ENCODE measurements around the gene PILRA. TPM values are rescaled to one million over a fixed set of nuclear protein-coding genes. Genes with fewer than 3 reads are reported as not detected.

PILRA gene
- total and polyA plus RNA-seq, 2 experiments from 2014 or later, result 0.38 to 5.3 TPM

DNA sequence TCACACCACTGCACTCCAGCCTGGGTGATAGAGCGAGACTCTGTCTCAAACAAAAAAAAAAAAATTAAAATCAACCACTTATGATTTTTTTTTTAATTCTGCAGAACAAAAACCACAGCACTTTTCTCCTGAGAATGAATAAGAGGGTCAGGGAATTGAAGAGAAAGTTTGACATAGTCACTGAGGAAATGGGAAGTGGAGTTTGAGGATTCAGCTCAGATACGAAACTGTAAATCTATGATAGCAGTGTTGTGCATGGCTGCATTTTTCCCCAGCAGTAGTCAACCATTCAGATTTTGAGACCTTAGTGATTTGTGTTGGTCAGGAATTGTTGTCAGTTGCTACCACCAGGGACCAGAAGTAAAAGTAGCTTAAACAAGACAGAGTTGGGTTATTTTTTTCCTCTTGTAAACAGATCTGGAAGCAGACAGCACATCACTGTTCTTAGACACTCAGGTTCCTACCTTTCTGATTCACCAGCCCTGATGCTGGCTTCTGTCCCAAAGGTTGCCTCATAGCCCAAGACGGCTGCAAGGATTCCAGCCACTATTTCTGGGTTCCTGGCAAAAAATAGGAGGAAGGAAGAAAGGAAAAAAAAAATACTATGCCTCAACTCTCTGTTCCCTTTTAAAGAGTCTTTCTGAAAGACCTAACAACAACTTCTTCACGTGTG is 20.1 kb downstream of the PILRA start (continued):
- TF ChIP-seq, protein P1, sequence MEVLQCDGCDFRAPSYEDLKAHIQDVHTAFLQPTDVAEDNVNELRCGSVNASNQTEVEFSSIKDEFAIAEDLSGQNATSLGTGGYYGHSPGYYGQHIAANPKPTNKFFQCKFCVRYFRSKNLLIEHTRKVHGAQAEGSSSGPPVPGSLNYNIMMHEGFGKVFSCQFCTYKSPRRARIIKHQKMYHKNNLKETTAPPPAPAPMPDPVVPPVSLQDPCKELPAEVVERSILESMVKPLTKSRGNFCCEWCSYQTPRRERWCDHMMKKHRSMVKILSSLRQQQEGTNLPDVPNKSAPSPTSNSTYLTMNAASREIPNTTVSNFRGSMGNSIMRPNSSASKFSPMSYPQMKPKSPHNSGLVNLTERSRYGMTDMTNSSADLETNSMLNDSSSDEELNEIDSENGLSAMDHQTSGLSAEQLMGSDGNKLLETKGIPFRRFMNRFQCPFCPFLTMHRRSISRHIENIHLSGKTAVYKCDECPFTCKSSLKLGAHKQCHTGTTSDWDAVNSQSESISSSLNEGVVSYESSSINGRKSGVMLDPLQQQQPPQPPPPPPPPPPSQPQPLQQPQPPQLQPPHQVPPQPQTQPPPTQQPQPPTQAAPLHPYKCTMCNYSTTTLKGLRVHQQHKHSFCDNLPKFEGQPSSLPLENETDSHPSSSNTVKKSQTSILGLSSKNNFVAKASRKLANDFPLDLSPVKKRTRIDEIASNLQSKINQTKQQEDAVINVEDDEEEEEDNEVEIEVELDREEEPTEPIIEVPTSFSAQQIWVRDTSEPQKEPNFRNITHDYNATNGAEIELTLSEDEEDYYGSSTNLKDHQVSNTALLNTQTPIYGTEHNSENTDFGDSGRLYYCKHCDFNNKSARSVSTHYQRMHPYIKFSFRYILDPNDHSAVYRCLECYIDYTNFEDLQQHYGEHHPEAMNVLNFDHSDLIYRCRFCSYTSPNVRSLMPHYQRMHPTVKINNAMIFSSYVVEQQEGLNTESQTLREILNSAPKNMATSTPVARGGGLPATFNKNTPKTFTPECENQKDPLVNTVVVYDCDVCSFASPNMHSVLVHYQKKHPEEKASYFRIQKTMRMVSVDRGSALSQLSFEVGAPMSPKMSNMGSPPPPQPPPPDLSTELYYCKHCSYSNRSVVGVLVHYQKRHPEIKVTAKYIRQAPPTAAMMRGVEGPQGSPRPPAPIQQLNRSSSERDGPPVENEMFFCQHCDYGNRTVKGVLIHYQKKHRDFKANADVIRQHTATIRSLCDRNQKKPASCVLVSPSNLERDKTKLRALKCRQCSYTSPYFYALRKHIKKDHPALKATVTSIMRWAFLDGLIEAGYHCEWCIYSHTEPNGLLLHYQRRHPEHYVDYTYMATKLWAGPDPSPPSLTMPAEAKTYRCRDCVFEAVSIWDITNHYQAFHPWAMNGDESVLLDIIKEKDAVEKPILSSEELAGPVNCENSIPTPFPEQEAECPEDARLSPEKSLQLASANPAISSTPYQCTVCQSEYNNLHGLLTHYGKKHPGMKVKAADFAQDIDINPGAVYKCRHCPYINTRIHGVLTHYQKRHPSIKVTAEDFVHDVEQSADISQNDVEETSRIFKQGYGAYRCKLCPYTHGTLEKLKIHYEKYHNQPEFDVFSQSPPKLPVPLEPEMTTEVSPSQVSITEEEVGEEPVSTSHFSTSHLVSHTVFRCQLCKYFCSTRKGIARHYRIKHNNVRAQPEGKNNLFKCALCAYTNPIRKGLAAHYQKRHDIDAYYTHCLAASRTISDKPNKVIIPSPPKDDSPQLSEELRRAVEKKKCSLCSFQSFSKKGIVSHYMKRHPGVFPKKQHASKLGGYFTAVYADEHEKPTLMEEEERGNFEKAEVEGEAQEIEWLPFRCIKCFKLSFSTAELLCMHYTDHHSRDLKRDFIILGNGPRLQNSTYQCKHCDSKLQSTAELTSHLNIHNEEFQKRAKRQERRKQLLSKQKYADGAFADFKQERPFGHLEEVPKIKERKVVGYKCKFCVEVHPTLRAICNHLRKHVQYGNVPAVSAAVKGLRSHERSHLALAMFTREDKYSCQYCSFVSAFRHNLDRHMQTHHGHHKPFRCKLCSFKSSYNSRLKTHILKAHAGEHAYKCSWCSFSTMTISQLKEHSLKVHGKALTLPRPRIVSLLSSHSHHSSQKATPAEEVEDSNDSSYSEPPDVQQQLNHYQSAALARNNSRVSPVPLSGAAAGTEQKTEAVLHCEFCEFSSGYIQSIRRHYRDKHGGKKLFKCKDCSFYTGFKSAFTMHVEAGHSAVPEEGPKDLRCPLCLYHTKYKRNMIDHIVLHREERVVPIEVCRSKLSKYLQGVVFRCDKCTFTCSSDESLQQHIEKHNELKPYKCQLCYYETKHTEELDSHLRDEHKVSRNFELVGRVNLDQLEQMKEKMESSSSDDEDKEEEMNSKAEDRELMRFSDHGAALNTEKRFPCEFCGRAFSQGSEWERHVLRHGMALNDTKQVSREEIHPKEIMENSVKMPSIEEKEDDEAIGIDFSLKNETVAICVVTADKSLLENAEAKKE (CRISPR knock-in tag; IDR thresholded peaks at IDR 0.05), result no peak
- TF ChIP-seq JUNB (IDR thresholded peaks at IDR 0.05; ENCODE audit: unreplicated experiment), result no peak
- TF ChIP-seq POLR2AphosphoS5 (IDR thresholded peaks at IDR 0.05; ENCODE audit: low read depth), result no peak

DNA sequence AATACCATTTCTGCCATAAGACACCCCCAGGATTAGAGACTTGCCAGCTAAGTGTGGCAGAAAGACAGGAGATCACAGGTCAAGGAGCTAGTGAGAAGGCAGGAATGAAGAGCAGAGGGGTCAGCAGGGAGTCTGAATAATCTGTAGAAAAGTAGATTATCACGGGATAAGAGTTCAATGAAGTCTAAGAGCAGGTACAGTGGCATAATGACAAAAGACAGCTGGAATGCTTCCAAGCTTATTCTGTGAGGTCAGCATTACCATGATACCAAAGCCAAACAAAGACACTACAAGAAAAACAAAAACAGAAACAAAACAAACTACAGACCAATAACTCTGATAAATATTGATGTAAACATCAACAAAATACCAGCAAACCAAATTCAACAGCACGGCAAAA is 20.8 kb downstream of the PILRA start:
- Histone ChIP-seq H3K27me3 (ENCODE audit: insufficient read depth) (no peaks in the 10 kb centered on the region), H3F3A (replicated peaks; ENCODE audit: low read depth) (no peaks in the 10 kb centered on the region), H3K36me3 (ENCODE audit: insufficient read depth) (no peaks in the 10 kb centered on the region), H4K20me1 (replicated peaks; ENCODE audit: insufficient read depth) (no peaks in the 10 kb centered on the region), H3K4me2 (no peak overlapping the region), H3K4me1 (ENCODE audit: insufficient read depth) (peaks cover 6% of the 10 kb centered on the region), H2AFZ (no peak overlapping the region; the same call in 1 of the 2 replicates), H3K27ac (ENCODE audit: low read depth) (no peak overlapping the region), H3K79me2 (replicated peaks; ENCODE audit: insufficient read depth) (no peaks in the 10 kb centered on the region), H3K9me2 (ENCODE audit: insufficient read depth) (no peaks in the 10 kb centered on the region), H3K4me3 (no peak overlapping the region)
- DNase-seq (ENCODE audit: low spot score), result no peak
- TF ChIP-seq, protein P2, sequence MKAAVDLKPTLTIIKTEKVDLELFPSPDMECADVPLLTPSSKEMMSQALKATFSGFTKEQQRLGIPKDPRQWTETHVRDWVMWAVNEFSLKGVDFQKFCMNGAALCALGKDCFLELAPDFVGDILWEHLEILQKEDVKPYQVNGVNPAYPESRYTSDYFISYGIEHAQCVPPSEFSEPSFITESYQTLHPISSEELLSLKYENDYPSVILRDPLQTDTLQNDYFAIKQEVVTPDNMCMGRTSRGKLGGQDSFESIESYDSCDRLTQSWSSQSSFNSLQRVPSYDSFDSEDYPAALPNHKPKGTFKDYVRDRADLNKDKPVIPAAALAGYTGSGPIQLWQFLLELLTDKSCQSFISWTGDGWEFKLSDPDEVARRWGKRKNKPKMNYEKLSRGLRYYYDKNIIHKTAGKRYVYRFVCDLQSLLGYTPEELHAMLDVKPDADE (IDR thresholded peaks at IDR 0.05), result no peak
- TF ChIP-seq ZNF114 (CRISPR knock-in tag; IDR thresholded peaks at IDR 0.05), result no peak
- TF ChIP-seq, protein P3, sequence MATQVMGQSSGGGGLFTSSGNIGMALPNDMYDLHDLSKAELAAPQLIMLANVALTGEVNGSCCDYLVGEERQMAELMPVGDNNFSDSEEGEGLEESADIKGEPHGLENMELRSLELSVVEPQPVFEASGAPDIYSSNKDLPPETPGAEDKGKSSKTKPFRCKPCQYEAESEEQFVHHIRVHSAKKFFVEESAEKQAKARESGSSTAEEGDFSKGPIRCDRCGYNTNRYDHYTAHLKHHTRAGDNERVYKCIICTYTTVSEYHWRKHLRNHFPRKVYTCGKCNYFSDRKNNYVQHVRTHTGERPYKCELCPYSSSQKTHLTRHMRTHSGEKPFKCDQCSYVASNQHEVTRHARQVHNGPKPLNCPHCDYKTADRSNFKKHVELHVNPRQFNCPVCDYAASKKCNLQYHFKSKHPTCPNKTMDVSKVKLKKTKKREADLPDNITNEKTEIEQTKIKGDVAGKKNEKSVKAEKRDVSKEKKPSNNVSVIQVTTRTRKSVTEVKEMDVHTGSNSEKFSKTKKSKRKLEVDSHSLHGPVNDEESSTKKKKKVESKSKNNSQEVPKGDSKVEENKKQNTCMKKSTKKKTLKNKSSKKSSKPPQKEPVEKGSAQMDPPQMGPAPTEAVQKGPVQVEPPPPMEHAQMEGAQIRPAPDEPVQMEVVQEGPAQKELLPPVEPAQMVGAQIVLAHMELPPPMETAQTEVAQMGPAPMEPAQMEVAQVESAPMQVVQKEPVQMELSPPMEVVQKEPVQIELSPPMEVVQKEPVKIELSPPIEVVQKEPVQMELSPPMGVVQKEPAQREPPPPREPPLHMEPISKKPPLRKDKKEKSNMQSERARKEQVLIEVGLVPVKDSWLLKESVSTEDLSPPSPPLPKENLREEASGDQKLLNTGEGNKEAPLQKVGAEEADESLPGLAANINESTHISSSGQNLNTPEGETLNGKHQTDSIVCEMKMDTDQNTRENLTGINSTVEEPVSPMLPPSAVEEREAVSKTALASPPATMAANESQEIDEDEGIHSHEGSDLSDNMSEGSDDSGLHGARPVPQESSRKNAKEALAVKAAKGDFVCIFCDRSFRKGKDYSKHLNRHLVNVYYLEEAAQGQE (IDR thresholded peaks at IDR 0.05; ENCODE audit: unreplicated experiment), result no peak
- Mint-ChIP-seq H3K4me3 (no peak overlapping the region), H3K27ac (no peak overlapping the region), H3K27me3 (ENCODE audit: insufficient read depth, low read depth, poor library complexity) (peaks cover 8% of the 10 kb centered on the region), H3K4me1 (peaks cover 20% of the 10 kb centered on the region), H3K36me3 (ENCODE audit: low read depth) (no peaks in the 10 kb centered on the region; the same call in 2 of the 3 replicates), H3K9me3 (no peaks in the 10 kb centered on the region)
- no peak for ATAC-seq
